Measurements from ENCODE around the gene SLC30A7. TPM values are rescaled to one million over a fixed set of nuclear protein-coding genes. Genes with fewer than 3 reads are reported as not detected.
"Not testable (repeated sequence)": the region's sequence is repeated elsewhere in the genome, so short reads cannot be mapped to it uniquely, and the experiment has no call there.

The SLC30A7 gene
- total RNA-seq, 1 experiment from 2014 or later = 17.6 TPM

GRCh38 chr1:100928128-100928527 is 32.2 kb downstream of the SLC30A7 start:
- DNase-seq (ENCODE audit: low spot score) = peak; percentile 4
- in situ Hi-C loops (cut with HindIII; ENCODE audit: low sequenced_read_pairs) = loop anchor here (25.0 kb wide), 1 partner anchor 359 kb away; no protein-coding TSS in a partner anchor

DNA sequence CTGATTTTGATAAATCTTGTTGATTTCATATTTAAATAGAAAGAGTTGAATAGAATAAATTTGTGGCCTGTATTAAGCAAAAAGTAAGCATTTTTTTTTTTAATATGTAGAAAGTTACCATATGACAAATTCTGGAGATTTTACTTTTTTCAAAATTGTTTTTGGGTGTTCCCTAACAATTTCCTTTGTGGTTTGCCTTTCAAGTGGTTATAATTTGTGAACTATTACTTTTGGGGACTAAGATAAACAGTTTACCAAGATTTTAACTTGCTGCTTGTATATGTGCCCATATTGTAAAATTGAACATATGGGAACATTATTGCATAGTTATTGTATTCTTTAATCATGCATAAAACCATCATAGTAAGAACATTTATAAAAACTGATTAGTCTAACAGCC is 34.6 kb downstream of the SLC30A7 start:
- in situ Hi-C loops (cut with HindIII; ENCODE audit: low sequenced_read_pairs) = loop anchor here (25.0 kb wide), 1 partner anchor 357 kb away; no protein-coding TSS in a partner anchor
- no peak for DNase-seq (ENCODE audit: low spot score)

GRCh38 chr1:100931716-100932115 is 35.8 kb downstream of the SLC30A7 start:
- no peak for DNase-seq (ENCODE audit: low spot score)
- in situ Hi-C loops (cut with HindIII; ENCODE audit: low sequenced_read_pairs) = loop anchor here (25.0 kb wide), 1 partner anchor 356 kb away; no protein-coding TSS in a partner anchor

DNA sequence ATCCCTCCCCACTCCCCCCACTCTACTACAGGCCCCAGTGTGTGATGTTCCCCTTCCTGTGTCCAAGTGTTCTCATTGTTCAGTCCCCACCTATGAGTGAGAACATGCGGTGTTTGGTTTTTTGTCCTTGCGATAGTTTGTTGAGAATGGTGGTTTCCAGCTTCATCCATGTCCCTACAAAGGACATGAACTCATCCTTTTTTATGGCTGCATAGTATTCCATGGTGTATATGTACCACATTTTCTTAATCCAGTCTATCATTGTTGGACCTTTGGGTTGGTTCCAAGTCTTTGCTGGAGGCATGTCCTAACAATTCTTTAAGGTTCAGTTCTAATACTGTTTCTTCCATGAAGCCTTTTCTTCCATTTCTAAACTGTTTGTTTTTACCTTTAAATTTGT is 37.7 kb downstream of the SLC30A7 start:
- DNase-seq (ENCODE audit: low spot score) = not testable (repeated sequence)
- in situ Hi-C loops (cut with HindIII; ENCODE audit: low sequenced_read_pairs) = loop anchor here (25.0 kb wide), 1 partner anchor 354 kb away; no protein-coding TSS in a partner anchor

GRCh38 chr1:100936194-100936967 is 40.5 kb downstream of the SLC30A7 start:
- no peak for DNase-seq (ENCODE audit: low spot score)
- in situ Hi-C loops (cut with HindIII; ENCODE audit: low sequenced_read_pairs) = loop anchor here (25.0 kb wide), 1 partner anchor 351 kb away; no protein-coding TSS in a partner anchor

- in situ Hi-C loops (cut with HindIII; ENCODE audit: low sequenced_read_pairs) = loop anchor here (25.0 kb wide), 1 partner anchor 346 kb away; no protein-coding TSS in a partner anchor
Measured at GRCh38 chr1:100941098-100941527, 45.2 kb downstream of the SLC30A7 start.

GRCh38 chr1:100941580-100942216 is 45.8 kb downstream of the SLC30A7 start:
- DNase-seq (ENCODE audit: low spot score) = no peak
- in situ Hi-C loops (cut with HindIII; ENCODE audit: low sequenced_read_pairs) = loop anchor here (25.0 kb wide), 1 partner anchor 346 kb away; no protein-coding TSS in a partner anchor

More at GRCh38 chr1:100941098-100941527, 45.2 kb downstream of the SLC30A7 start:
- DNase-seq (ENCODE audit: low spot score) = no peak

DNA sequence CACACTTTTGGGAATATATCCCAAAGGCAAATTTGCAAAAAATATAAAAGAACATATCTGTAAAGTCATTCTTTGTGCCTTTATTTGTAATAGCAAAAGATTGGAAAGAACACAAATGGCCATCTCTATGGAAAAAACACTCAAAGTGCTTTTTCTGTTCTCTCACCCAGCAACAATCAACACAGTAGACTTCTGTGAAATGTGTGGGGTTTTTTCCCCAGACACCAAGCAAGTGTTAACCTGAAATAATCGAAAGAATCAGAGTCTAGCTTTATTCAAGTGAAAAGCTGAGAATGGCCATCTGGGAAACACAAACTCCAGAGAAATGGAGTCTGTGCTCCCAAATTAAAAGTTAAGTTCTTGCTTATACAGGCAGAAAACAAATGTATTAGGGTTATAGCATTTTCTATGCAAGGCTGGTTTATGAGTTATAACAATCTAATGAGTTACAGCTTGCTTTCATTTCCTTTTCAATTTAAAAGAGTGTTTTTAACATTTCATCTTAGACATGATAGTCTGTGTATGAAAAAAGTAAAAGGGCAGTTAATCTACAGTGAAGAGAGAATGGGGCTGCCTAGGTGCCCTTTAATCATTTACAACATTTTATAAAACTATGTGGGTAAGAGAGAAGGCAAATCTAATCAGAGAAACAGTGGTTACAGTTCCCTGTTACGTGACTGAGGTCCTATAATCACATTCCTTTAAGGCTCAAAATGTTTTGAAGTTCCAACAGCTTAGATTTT is 46.6 kb downstream of the SLC30A7 start:
- DNase-seq (ENCODE audit: low spot score) = no peak

DNA sequence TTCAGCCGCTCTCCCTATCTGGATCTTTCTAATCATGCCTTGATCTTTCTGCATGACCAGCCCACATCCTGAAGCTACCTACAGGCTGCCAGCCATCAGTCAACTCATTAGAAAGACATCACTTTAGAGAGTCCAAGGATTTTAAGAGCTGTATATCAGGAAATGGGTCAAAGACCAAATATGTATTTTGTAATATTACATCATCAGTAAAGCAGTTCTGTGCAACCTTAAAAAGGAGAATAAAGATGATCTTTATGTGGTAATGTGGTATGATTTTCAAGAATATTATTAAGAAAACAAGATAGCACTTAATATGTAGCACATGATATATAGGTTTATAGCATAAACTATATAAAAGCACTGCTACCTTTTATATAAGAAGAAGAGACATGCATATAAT is 47.6 kb downstream of the SLC30A7 start:
- in situ Hi-C loops (cut with HindIII; ENCODE audit: low sequenced_read_pairs) = loop anchor here (25.0 kb wide), 1 partner anchor 344 kb away; no protein-coding TSS in a partner anchor

More for the DNA sequence above, 46.6 kb downstream of the SLC30A7 start:
- in situ Hi-C loops (cut with HindIII; ENCODE audit: low sequenced_read_pairs) = loop anchor here (25.0 kb wide), 1 partner anchor 345 kb away; no protein-coding TSS in a partner anchor

GRCh38 chr1:100946064-100946463 is 50.2 kb downstream of the SLC30A7 start:
- in situ Hi-C loops (cut with HindIII; ENCODE audit: low sequenced_read_pairs) = loop anchor here (25.0 kb wide), 1 partner anchor 341 kb away; no protein-coding TSS in a partner anchor

More for the DNA sequence above, 47.6 kb downstream of the SLC30A7 start:
- DNase-seq (ENCODE audit: low spot score) = no peak

GRCh38 chr1:100947816-100948215 is 51.9 kb downstream of the SLC30A7 start:
- not testable (repeated sequence) for DNase-seq (ENCODE audit: low spot score)
- in situ Hi-C loops (cut with HindIII; ENCODE audit: low sequenced_read_pairs) = loop anchor here (25.0 kb wide), 1 partner anchor 339 kb away; no protein-coding TSS in a partner anchor

More at GRCh38 chr1:100946064-100946463, 50.2 kb downstream of the SLC30A7 start:
- not testable (repeated sequence) for DNase-seq (ENCODE audit: low spot score)

DNA sequence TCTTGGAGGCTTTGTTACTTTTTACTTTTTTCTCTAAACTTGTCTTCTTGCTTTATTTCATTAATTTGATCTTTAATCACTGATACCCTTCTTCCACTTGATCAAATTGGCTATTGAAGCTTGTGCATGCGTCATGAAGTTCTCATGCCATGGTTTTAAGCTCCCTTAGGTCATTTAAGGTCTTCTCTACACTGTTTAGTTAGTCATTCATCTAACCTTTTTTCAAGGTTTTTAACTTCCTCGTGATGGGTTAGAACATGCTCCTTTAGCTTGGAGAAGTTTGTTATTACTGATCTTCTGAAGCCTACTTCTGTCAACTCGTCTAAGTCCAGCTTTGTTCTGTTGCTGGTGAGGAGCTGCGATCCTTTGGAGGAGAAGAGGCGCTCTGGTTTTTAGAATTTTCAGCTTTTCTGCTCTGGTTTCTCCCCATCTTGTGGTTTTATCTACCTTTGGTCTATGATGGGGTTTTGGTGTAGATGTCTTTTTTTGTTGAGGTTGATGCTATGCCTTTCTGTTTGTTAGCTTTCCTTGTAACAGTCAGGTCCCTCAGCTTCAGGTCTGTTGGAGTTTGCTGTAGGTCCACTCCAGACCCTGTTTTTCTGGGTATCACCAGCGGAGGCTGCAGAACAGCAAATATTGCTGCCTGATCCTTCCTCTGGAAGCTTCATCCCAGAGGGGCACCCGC is 53.0 kb downstream of the SLC30A7 start:
- in situ Hi-C loops (cut with HindIII; ENCODE audit: low sequenced_read_pairs) = loop anchor here (25.0 kb wide), 1 partner anchor 338 kb away; no protein-coding TSS in a partner anchor
- DNase-seq (ENCODE audit: low spot score) = not testable (repeated sequence)

- in situ Hi-C loops (cut with HindIII; ENCODE audit: low sequenced_read_pairs) = loop anchor here (25.0 kb wide), 1 partner anchor 338 kb away; no protein-coding TSS in a partner anchor
- DNase-seq (ENCODE audit: low spot score) = not testable (repeated sequence)
Measured at GRCh38 chr1:100949515-100950158, 53.7 kb downstream of the SLC30A7 start.

- in situ Hi-C loops (cut with HindIII; ENCODE audit: low sequenced_read_pairs) = no loop called here
- DNase-seq (ENCODE audit: low spot score) = no peak
Measured at GRCh38 chr1:100950337-100950736, 54.4 kb downstream of the SLC30A7 start.

DNA sequence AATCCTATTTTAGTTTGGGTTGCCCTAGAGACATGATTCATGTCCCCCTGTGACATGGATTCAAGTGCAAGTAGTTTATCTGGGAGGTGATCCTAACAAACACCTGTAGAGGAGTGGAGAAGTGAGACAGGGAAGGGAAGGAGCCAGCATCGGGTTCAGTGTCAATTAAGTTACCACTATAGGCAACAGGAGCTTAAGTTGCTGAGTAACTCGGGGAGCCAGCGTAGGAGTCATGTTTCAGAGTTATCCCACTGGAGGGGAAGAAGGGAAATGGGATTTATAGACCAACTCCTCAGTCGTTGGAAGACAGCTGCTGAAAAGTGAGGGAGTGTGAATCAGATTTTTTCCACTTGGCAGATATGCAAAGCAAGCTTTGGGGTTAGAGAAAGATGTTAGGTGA is 54.9 kb downstream of the SLC30A7 start:
- no peak for DNase-seq (ENCODE audit: low spot score)
- in situ Hi-C loops (cut with HindIII; ENCODE audit: low sequenced_read_pairs) = no loop called here

DNA sequence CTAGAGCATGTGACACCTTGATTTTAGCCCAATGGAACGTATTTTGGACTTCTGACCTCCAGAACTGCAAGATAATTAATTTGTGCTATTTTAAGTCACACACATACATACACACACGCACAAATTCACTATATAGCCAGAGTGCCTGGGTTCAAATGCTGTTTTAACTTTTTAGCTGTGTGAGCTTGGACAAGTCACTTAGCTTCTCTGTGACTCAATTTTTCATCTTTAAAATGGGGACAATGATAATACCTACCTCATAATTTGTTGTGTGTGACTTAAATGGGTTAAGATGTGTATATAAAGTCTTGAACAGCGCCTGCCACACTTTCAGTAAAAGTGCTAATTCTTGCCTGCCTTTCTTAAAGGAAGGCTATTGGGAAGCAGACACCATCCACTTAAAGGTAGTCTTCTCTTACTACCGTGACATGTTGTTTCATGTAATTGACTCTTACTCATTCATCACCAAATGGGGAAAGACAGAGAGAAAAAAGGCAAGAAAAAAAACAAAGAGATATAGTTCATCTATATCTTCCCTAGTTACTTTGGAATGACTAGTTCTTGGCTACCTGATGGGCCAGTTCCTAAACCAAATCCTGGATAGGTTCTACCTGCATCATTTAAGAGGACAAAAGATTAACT is 56.3 kb downstream of the SLC30A7 start:
- no peak for DNase-seq (ENCODE audit: low spot score)
- in situ Hi-C loops (cut with HindIII; ENCODE audit: low sequenced_read_pairs) = no loop called here

DNA sequence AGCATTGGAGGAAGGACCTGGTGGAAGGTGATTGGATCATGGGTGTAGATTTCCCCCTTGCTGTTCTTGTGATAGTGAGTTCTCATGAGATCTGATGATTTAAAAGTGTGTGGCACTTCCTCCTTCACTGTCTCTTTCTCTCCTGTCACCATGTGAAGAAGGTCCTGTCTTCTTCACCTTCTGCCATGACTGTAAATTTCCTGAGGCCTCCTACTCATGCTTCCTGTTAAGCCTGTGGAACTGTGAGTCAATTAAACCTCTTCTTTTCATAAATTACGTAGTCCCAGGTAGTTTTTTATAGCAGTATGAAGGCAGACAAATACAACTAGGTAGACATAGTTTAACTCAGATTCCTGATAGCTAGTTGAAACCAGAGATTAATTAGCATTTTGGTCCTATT is 57.1 kb downstream of the SLC30A7 start:
- in situ Hi-C loops (cut with HindIII; ENCODE audit: low sequenced_read_pairs); DNase-seq (ENCODE audit: low spot score): not testable (repeated sequence)
